BJ (cell line): ENCODE results near the gene KIF1A. TPM values are rescaled to one million over a fixed set of nuclear protein-coding genes. Genes with fewer than 3 reads are reported as not detected.

Experiments used
- CTCF ChIA-PET: fragments of 350-600 bp; formaldehyde crosslinking; extraction: SDS; loops from one replicate; lab custom pipeline; 2021; ENCODE audit warnings: antibody characterized with exemption, inconsistent platforms; lab: Yijun Ruan, JAX
- POLR2A ChIA-PET: fragments of 300-600 bp; sonication (Branson Sonifier 250); formaldehyde crosslinking; extraction: SDS; loops from one replicate; lab custom pipeline; 2021; ENCODE audit warnings: antibody characterized with exemption; lab: Charles Lee
- DNase-seq: peaks from one replicate; pipeline ENCODE4 v3.0.0-alpha.2; 2011; ENCODE audit warnings: low read depth
- H3K27me3 ChIP-seq: 2 replicates; pipeline ENCODE4 v1.6.0; 2011; ENCODE audit warnings: low read length; ENCODE audit not compliant: control insufficient read depth, insufficient read depth
- H3K36me3 ChIP-seq: 2 replicates; pipeline ENCODE4 v1.5.1; 2011; ENCODE audit warnings: low read length; ENCODE audit not compliant: control insufficient read depth, insufficient read depth
- H3K4me3 ChIP-seq: 2 replicates; pipeline ENCODE4 v1.5.1; 2011; ENCODE audit warnings: low read depth, mild to moderate bottlenecking, control low read depth, low read length
- polyA plus RNA-seq: library from polyadenylated mRNA; depleted of rRNA; stranded (reverse); fragments of >200 nt; gene quantifications from 2 replicates; pipeline ENCODE4 v1.2.3, GENCODE V29; 2011
- TF ChIP-seq, protein P1 (sequence below): IDR thresholded peaks from 2 replicates; pipeline ENCODE4 v1.5.1; 2011; ENCODE audit warnings: low read depth, mild to moderate bottlenecking, control low read depth, inconsistent platforms, low read length, moderate library complexity; ENCODE audit not compliant: insufficient read depth

The KIF1A gene
- polyA plus RNA-seq, 1 experiment: 0.01 TPM

- ChIA-PET CTCF (interaction anchor here (0.7 to 1.9 kb wide), 2 partner anchors 30 to 45 kb away, joined by 3 to 5 read pairs; no protein-coding TSS in a partner anchor), POLR2A (no interaction called here)
- no peak overlapping the region for H3K4me3 ChIP-seq
- DNase-seq: no peak
- TF ChIP-seq, protein P1, sequence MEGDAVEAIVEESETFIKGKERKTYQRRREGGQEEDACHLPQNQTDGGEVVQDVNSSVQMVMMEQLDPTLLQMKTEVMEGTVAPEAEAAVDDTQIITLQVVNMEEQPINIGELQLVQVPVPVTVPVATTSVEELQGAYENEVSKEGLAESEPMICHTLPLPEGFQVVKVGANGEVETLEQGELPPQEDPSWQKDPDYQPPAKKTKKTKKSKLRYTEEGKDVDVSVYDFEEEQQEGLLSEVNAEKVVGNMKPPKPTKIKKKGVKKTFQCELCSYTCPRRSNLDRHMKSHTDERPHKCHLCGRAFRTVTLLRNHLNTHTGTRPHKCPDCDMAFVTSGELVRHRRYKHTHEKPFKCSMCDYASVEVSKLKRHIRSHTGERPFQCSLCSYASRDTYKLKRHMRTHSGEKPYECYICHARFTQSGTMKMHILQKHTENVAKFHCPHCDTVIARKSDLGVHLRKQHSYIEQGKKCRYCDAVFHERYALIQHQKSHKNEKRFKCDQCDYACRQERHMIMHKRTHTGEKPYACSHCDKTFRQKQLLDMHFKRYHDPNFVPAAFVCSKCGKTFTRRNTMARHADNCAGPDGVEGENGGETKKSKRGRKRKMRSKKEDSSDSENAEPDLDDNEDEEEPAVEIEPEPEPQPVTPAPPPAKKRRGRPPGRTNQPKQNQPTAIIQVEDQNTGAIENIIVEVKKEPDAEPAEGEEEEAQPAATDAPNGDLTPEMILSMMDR: 0 out of 2 replicates have a peak, but pooled peaks have one; percentile 2
- 0 out of 2 replicates have a peak, but pooled peaks cover 3% of the 10 kb centered on the region for H3K27me3 ChIP-seq
- H3K36me3 ChIP-seq: no peaks in the 10 kb centered on the region
Observed at GRCh38 chr2:240810199-240810598, 9.8 kb downstream of the KIF1A start.

DNA sequence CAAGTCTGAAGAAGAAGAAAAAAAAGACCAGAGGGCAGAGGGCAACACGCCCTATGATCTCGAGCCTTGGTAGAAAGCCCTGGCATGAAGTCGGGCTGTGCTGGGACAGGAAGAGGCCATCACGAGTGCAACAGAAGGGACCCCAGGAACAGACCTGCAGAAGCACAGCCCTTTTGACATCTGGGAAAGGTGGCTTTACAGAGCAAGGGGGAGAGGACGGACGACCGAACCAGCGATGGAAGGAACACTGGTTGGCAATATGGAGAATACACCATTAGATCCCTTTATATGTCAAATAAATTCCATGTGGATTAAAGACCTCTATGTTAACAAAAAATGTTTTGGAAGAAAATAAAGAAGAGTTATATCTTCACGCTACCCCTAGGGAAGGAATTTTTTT, 10.7 kb downstream of the KIF1A start:
- Histone ChIP-seq H3K36me3 (no peaks in the 10 kb centered on the region), H3K4me3 (no peak overlapping the region), H3K27me3 (peaks cover 6% of the 10 kb centered on the region; the same call in 1 of the 2 replicates)
- TF ChIP-seq, protein P1: no peak
- DNase-seq: no peak
- ChIA-PET POLR2A (no interaction called here), CTCF (no interaction called here)

GRCh38 chr2:240806459-240806858, 13.6 kb downstream of the KIF1A start:
- ChIA-PET CTCF (interaction anchor here (0.7 kb wide), 1 partner anchor 12 kb away, joined by 4 read pairs; no protein-coding TSS in a partner anchor), POLR2A (no interaction called here)

DNA sequence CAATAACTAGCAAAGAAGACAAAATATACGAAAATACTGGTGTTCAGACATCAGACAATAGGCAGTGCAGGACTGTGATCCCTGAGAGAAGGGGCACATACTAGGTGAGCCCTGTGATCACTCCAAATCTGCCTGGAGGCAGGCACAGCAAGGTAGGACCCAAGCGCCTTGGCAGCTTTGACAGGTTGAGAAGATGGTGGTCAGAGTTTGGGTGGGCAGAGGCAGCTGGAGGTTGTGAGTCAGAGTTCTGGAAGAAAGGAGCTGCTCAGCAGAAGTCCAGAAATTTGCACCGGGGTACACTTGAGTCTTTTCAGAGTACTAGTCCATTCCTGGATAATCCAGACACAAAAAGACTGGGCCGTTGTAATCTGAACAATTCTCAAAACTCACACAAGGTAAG, 14.0 kb downstream of the KIF1A start:
- TF ChIP-seq, protein P1: no peak
- ChIA-PET CTCF (no interaction called here), POLR2A (no interaction called here)
- H3K4me3 ChIP-seq: no peak overlapping the region
- H3K27me3 ChIP-seq: peaks cover 10% of the 10 kb centered on the region; the same call in 1 of the 2 replicates
- H3K36me3 ChIP-seq: no peaks in the 10 kb centered on the region
- DNase-seq: no peak

More at GRCh38 chr2:240806459-240806858, 13.6 kb downstream of the KIF1A start:
- peaks cover 10% of the 10 kb centered on the region; the same call in 1 of the 2 replicates for H3K27me3 ChIP-seq
- H3K36me3 ChIP-seq: no peaks in the 10 kb centered on the region
- H3K4me3 ChIP-seq: no peak overlapping the region
- TF ChIP-seq, protein P1: no peak
- no peak for DNase-seq

DNA sequence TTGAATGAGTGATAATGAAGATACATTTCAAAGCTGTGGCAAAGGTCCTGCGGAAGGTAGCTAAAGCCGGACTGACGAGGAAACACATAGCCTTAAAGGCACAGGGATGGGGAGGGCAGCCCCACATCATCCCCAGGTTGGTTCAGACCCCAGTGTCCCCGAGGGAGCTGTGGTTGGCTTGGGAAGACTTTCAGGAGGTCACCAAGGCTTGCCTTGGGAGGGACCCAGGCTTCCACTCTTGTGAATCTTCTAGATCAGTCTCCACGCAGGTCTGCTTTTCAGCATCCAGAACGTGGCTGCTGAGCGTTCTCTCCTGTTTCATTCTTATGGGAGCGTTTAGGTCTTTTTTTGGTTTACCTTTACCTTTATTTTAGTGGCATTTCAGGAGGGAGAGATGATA, 16.8 kb downstream of the KIF1A start:
- no peak for DNase-seq
- ChIA-PET POLR2A (no interaction called here), CTCF (interaction anchor here (2.4 kb wide), 1 partner anchor 9 kb away, joined by 5 read pairs; no protein-coding TSS in a partner anchor)
- H3K27me3 ChIP-seq: peaks cover 23% of the 10 kb centered on the region
- TF ChIP-seq, protein P1: no peak
- no peaks in the 10 kb centered on the region for H3K36me3 ChIP-seq
- no peak overlapping the region for H3K4me3 ChIP-seq
